Heart left ventricle (tissue), 13 donors: ENCODE data around the gene CCDC137.

Experiments used
- CTCF ChIP-seq, 12 donors: fragments of 200-600 bp; sonication (generic) in 4 of 12; IDR thresholded peaks; one replicate each; pipeline versions ENCODE4 v1.5.0 to v1.8.0; 2018 to 2022; ENCODE audit warnings: antibody characterized with exemption in 12 of 12, mild to moderate bottlenecking in 5 of 12
- POLR2A ChIP-seq, 2 donors: fragments of 450-650 bp; IDR thresholded peaks; one replicate each; pipeline ENCODE4 v1.6.1; 2017; ENCODE audit warnings: antibody characterized with exemption in 2 of 2, mild to moderate bottlenecking in 2 of 2, moderate library complexity in 2 of 2
- donor health status: ischemic (EF 13 %, LVEDD 7.1; RV severe dilation, severe dysfunction).
- donor health status: DM: no; HTN: yes; CAD: no.
- donor health status: DM: no; HTN: no; CAD: no.
- donor health status: ischemic (EF 25% LVEDD 6.9; RV normal size, moderate dysfunction).
- donor health status: ischemic (EF 25% LVEDD 5.7; RV mildly dilated, moderate dysfunction).
- donor health status: ischemic (EF 35%, LVEDD 5.7; RV mildly dilated, moderate dysfunction).
- donor health status: nonischemic (EF 11% LVEDD 7.7; RV severe dilation, severe dysfunction).
- donor health status: DM: yes; HTN: yes; CAD: no.
- donor health status: PGD.
- donor health status: ischemic (EF 29% LVEDD 5.4; RV normal size, mild dysfunction).
- donor health status: nonischemic (EF 23%, LVEDD 6.1; RV moderate dilation, normal function).

GRCh38 chr17:81694810-81695209, 28.3 kb downstream of the CCDC137 start:
- TF ChIP-seq CTCF (IDR thresholded peaks at IDR 0.05) (no peak), POLR2A (IDR thresholded peaks at IDR 0.05) (no peak)
